Motor neuron (in vitro differentiated cells): ENCODE measurements around the gene ITFG1. TPM values are rescaled to one million over a fixed set of nuclear protein-coding genes. Genes with fewer than 3 reads are reported as not detected.
"Not testable (repeated sequence)": the region's sequence is repeated elsewhere in the genome, so short reads cannot be mapped to it uniquely, and the experiment has no call there.

Experiments used
- ATAC-seq, 8 experiments: fragments of 200-7000 bp; cut with Tn5 transposase; replicated peaks in 6 of 8; 2 replicates each; pipeline ENCODE4 v1.8.0; 2021; ENCODE audit warnings: mild to moderate bottlenecking in 8 of 8, moderate library complexity in 8 of 8
- H3K27ac ChIP-seq, 2 donors: fragments of 250-450 bp; sonication (Bioruptor Pico); 2 replicates each; pipeline ENCODE4 v1.9.0; 2021; ENCODE audit warnings: antibody characterized with exemption in 2 of 2, mild to moderate bottlenecking in 2 of 2, moderate library complexity in 1 of 2
- H3K4me1 ChIP-seq, 2 donors: fragments of 250-450 bp; sonication (Bioruptor Pico); replicated peaks in 1 of 2; 2 replicates each; pipeline ENCODE4 v1.6.1; 2021; ENCODE audit warnings: antibody characterized with exemption in 2 of 2, mild to moderate bottlenecking in 2 of 2, moderate library complexity in 1 of 2
- H3K4me3 ChIP-seq, 5 donors: fragments of 250-450 bp; sonication (Bioruptor Pico); 2 replicates each; pipeline ENCODE4 v1.9.0; 2021; ENCODE audit warnings: antibody characterized with exemption in 5 of 5, mild to moderate bottlenecking in 5 of 5, moderate library complexity in 4 of 5
- WGBS, 10 experiments: fragments of 450-650 bp; shearing (Covaris generic); methylation state at CpG; one replicate each; pipeline ENCODE4 v1.0.0; 2022; 5-methylcytosine and 5-hydroxymethylcytosine counted together
- in situ Hi-C, 9 experiments: fragments of 400-800 bp; cut with MboI; loops; one replicate each; pipeline ENCODE4 v1.15.0; 2021; ENCODE audit warnings: low sequenced_read_pairs in 9 of 9, low pct_unique_long_range_greater_than_20kb in 2 of 9; ENCODE audit not compliant: unreplicated experiment in 9 of 9
- total RNA-seq, 8 experiments: library from RNA; unstranded; fragments of 300-600 nt; gene quantifications; 2 replicates each; pipeline versions ENCODE4 v1.2.3 to v1.2.4, GENCODE V29; 2022

ITFG1 gene
- total RNA-seq, 8 experiments from 2014 or later: 50.5 to 110 (median 67.8) TPM

- ATAC-seq: no peak
- Histone ChIP-seq H3K4me3 (no peak overlapping the region), H3K27ac (no peak overlapping the region), H3K4me1 (no peaks in the 10 kb centered on the region)
- in situ Hi-C loops: no loop called here
- 71 to 100% (median 92%) methylated on average over 1 to 7 of the region's 7 CpGs for WGBS, 10 experiments
These were observed 231.5 kb downstream of the ITFG1 start for GRCh38 chr16:47229053-47230050.

- in situ Hi-C loops: no loop called here
- 90 to 100% (median 100%) methylated on average over 1 to 7 of the region's 7 CpGs; no CpG with 5 or more reads in 3 of the 10 experiments for WGBS, 10 experiments
- Histone ChIP-seq H3K4me3 (no peak overlapping the region), H3K27ac (no peak overlapping the region), H3K4me1 (no peaks in the 10 kb centered on the region)
- ATAC-seq: no peak
These were observed 232.6 kb downstream of the ITFG1 start for GRCh38 chr16:47228241-47228640.

- ATAC-seq: no peak
- in situ Hi-C loops: no loop called here
- no peak overlapping the region for H3K27ac ChIP-seq
- WGBS, 10 experiments: 67 to 100% (median 83%) methylated on average over 1 to 2 of the region's 2 CpGs; no CpG with 5 or more reads in 3 of the 10 experiments
- no peaks in the 10 kb centered on the region for H3K4me1 ChIP-seq
- H3K4me3 ChIP-seq: no peak overlapping the region
These were observed 247.0 kb downstream of the ITFG1 start for GRCh38 chr16:47213761-47214440.

GRCh38 chr16:47211218-47211617 is 249.6 kb downstream of the ITFG1 start:
- 92 to 100% (median 98%) methylated on average over 2 to 4 of the region's 4 CpGs for WGBS, 10 experiments
- Histone ChIP-seq H3K4me1 (no peaks in the 10 kb centered on the region), H3K27ac (no peak overlapping the region), H3K4me3 (no peak overlapping the region)
- in situ Hi-C loops: no loop called here
- ATAC-seq: no peak

- in situ Hi-C loops: no loop called here
- 63 to 100% (median 88%) methylated on average over 1 to 4 of the region's 4 CpGs for WGBS, 10 experiments
These were observed 255.9 kb downstream of the ITFG1 start for GRCh38 chr16:47204736-47205504.

GRCh38 chr16:47203433-47203832 is 257.4 kb downstream of the ITFG1 start:
- H3K4me1 ChIP-seq, H3K4me3 ChIP-seq, H3K27ac ChIP-seq, in situ Hi-C loops: not testable (repeated sequence)
- peak in 5 of 8 experiments; percentile 53 to 81 (median 71) for ATAC-seq
- 20 to 100% (median 90%) methylated on average over 1 to 4 of the region's 4 CpGs; no CpG with 5 or more reads in 5 of the 10 experiments for WGBS, 10 experiments

More at GRCh38 chr16:47204736-47205504, 255.9 kb downstream of the ITFG1 start:
- Histone ChIP-seq H3K4me3 (no peak overlapping the region), H3K27ac (no peak overlapping the region), H3K4me1 (peaks cover 0 to 6% of the 10 kb centered on the region in 2 donors)
- no peak for ATAC-seq

- ATAC-seq: no peak
- 88 to 100% (median 100%) methylated on average over 1 to 2 of the region's 2 CpGs; no CpG with 5 or more reads in 2 of the 10 experiments for WGBS, 10 experiments
- in situ Hi-C loops: no loop called here
- no peak overlapping the region for H3K27ac ChIP-seq
- no peak overlapping the region for H3K4me3 ChIP-seq
- H3K4me1 ChIP-seq: peaks cover 0 to 5% of the 10 kb centered on the region in 2 donors
These were observed 262.7 kb downstream of the ITFG1 start for GRCh38 chr16:47198180-47198575.

GRCh38 chr16:47197536-47198179 is 263.2 kb downstream of the ITFG1 start:
- ATAC-seq: no peak
- Histone ChIP-seq H3K4me3 (no peak overlapping the region), H3K27ac (no peak overlapping the region), H3K4me1 (no peaks in the 10 kb centered on the region)
- 53 to 100% (median 89%) methylated on average over 2 to 6 of the region's 6 CpGs for WGBS, 10 experiments
- in situ Hi-C loops: no loop called here

- no peak for ATAC-seq
- no peak overlapping the region for H3K4me3 ChIP-seq
- no peak overlapping the region for H3K27ac ChIP-seq
- in situ Hi-C loops: no loop called here
- H3K4me1 ChIP-seq: no peaks in the 10 kb centered on the region
- 67 to 100% (median 80%) methylated on average over 1 to 5 of the region's 5 CpGs; no CpG with 5 or more reads in 3 of the 10 experiments for WGBS, 10 experiments
These were observed 264.4 kb downstream of the ITFG1 start for GRCh38 chr16:47196457-47196856.

- H3K4me3 ChIP-seq: no peak overlapping the region
- WGBS, 10 experiments: 7 to 100% (median 90%) methylated on average over 1 to 3 of the region's 3 CpGs; no CpG with 5 or more reads in 1 of the 10 experiments
- H3K4me1 ChIP-seq: no peaks in the 10 kb centered on the region
- ATAC-seq: no peak
- in situ Hi-C loops: no loop called here
- no peak overlapping the region for H3K27ac ChIP-seq
These were observed 278.5 kb downstream of the ITFG1 start for GRCh38 chr16:47182318-47182717.

GRCh38 chr16:47181066-47181465 is 279.8 kb downstream of the ITFG1 start:
- H3K27ac ChIP-seq, in situ Hi-C loops, ATAC-seq, H3K4me1 ChIP-seq, H3K4me3 ChIP-seq: not testable (repeated sequence)
- WGBS, 10 experiments: no CpG with 5 or more reads among the region's 31 CpGs

GRCh38 chr16:47180073-47180472 is 280.8 kb downstream of the ITFG1 start:
- H3K4me3 ChIP-seq: no peak overlapping the region
- whole genome bisulfite sequencing, 10 experiments: 67 to 100% (median 98%) methylated on average over 1 to 3 of the region's 8 CpGs; no CpG with 5 or more reads in 2 of the 10 experiments
- no peak overlapping the region for H3K27ac ChIP-seq
- H3K4me1 ChIP-seq: no peaks in the 10 kb centered on the region
- ATAC-seq: no peak
- in situ Hi-C loops: no loop called here
